Measurements from ENCODE around the gene ITPR1. TPM values are rescaled to one million over a fixed set of nuclear protein-coding genes. Genes with fewer than 3 reads are reported as not detected.
A peak's percentile ranks its signal among the peaks of the same experiment; 100 is the strongest.
"Not testable (repeated sequence)": the region's sequence is repeated elsewhere in the genome, so short reads cannot be mapped to it uniquely, and the experiment has no call there.

The ITPR1 gene
- total RNA-seq, 1 donor from 2014 or later = 84.5 TPM

- peaks cover 16% of the 10 kb centered on the region for H3K9me3 Mint-ChIP-seq
- intact Hi-C loops (cut with micrococcal nuclease) = loop anchor here (1.0 to 5.0 kb wide), 2 partner anchors 23 to 32 kb away; no protein-coding TSS in a partner anchor
- H3K4me1 Mint-ChIP-seq = peaks cover 62% of the 10 kb centered on the region
- DNase-seq = no peak
- no peak overlapping the region for H3K27ac Mint-ChIP-seq
- H3K4me3 Mint-ChIP-seq = no peak overlapping the region
- H3K36me3 Mint-ChIP-seq (ENCODE audit: low read depth) = peaks cover 58% of the 10 kb centered on the region
- no peaks in the 10 kb centered on the region for H3K27me3 Mint-ChIP-seq
These were observed 261.3 kb downstream of the ITPR1 start for GRCh38 chr3:4754180-4755086.

- H3K27ac Mint-ChIP-seq = peak overlapping the region; percentile 63
- no peak for DNase-seq
- no peaks in the 10 kb centered on the region for H3K27me3 Mint-ChIP-seq
- intact Hi-C loops (cut with micrococcal nuclease) = loop anchor here (5.0 kb wide), 1 partner anchor 33 kb away; no protein-coding TSS in a partner anchor
- peaks cover 62% of the 10 kb centered on the region for H3K4me1 Mint-ChIP-seq
- H3K9me3 Mint-ChIP-seq = peaks cover 14% of the 10 kb centered on the region
- peaks cover 61% of the 10 kb centered on the region for H3K36me3 Mint-ChIP-seq (ENCODE audit: low read depth)
- H3K4me3 Mint-ChIP-seq = peak overlapping the region; percentile 3
These were observed 262.4 kb downstream of the ITPR1 start for GRCh38 chr3:4755566-4755965.

GRCh38 chr3:4756057-4756775, 263.1 kb downstream of the ITPR1 start:
- H3K4me3 Mint-ChIP-seq = peak overlapping the region; percentile 3
- H3K27ac Mint-ChIP-seq = peak overlapping the region; percentile 63
- peaks cover 61% of the 10 kb centered on the region for H3K36me3 Mint-ChIP-seq (ENCODE audit: low read depth)
- no peaks in the 10 kb centered on the region for H3K27me3 Mint-ChIP-seq
- no peak for DNase-seq
- peaks cover 15% of the 10 kb centered on the region for H3K9me3 Mint-ChIP-seq
- intact Hi-C loops (cut with micrococcal nuclease) = loop anchor here (5.0 kb wide), 1 partner anchor 34 kb away; no protein-coding TSS in a partner anchor
- peaks cover 56% of the 10 kb centered on the region for H3K4me1 Mint-ChIP-seq

- Mint-ChIP-seq H3K27me3 (no peaks in the 10 kb centered on the region), H3K9me3 (peaks cover 20% of the 10 kb centered on the region), H3K4me3 (no peak overlapping the region), H3K27ac (no peak overlapping the region), H3K36me3 (ENCODE audit: low read depth) (peaks cover 65% of the 10 kb centered on the region), H3K4me1 (peaks cover 52% of the 10 kb centered on the region)
- no peak for DNase-seq
- intact Hi-C loops (cut with micrococcal nuclease) = loop anchor here (5.0 kb wide), 1 partner anchor 35 kb away; no protein-coding TSS in a partner anchor
These were observed 263.9 kb downstream of the ITPR1 start for GRCh38 chr3:4756855-4757574.

GRCh38 chr3:4757575-4758248, 264.6 kb downstream of the ITPR1 start:
- no peak overlapping the region for H3K27ac Mint-ChIP-seq
- H3K9me3 Mint-ChIP-seq = peaks cover 22% of the 10 kb centered on the region
- DNase-seq = no peak
- H3K27me3 Mint-ChIP-seq = no peaks in the 10 kb centered on the region
- peaks cover 49% of the 10 kb centered on the region for H3K4me1 Mint-ChIP-seq
- intact Hi-C loops (cut with micrococcal nuclease) = loop anchor here (5.0 kb wide), 1 partner anchor 35 kb away; no protein-coding TSS in a partner anchor
- no peak overlapping the region for H3K4me3 Mint-ChIP-seq
- H3K36me3 Mint-ChIP-seq (ENCODE audit: low read depth) = peaks cover 70% of the 10 kb centered on the region

- Mint-ChIP-seq H3K27me3 (no peaks in the 10 kb centered on the region), H3K36me3 (ENCODE audit: low read depth) (peaks cover 70% of the 10 kb centered on the region), H3K27ac (no peak overlapping the region), H3K9me3 (peaks cover 19% of the 10 kb centered on the region), H3K4me3 (no peak overlapping the region), H3K4me1 (peaks cover 44% of the 10 kb centered on the region)
- no peak for DNase-seq
- intact Hi-C loops (cut with micrococcal nuclease) = loop anchor here (5.0 kb wide), 1 partner anchor 36 kb away; no protein-coding TSS in a partner anchor
These were observed 265.2 kb downstream of the ITPR1 start for GRCh38 chr3:4758249-4758860.

- Mint-ChIP-seq H3K4me3 (no peak overlapping the region), H3K27ac (no peak overlapping the region), H3K27me3 (no peaks in the 10 kb centered on the region), H3K9me3 (peaks cover 18% of the 10 kb centered on the region), H3K4me1 (peaks cover 41% of the 10 kb centered on the region), H3K36me3 (ENCODE audit: low read depth) (peaks cover 74% of the 10 kb centered on the region)
- DNase-seq = no peak
- intact Hi-C loops (cut with micrococcal nuclease) = loop anchor here (5.0 kb wide), 1 partner anchor 37 kb away; no protein-coding TSS in a partner anchor
These were observed 266.0 kb downstream of the ITPR1 start for GRCh38 chr3:4758957-4759656.

- Mint-ChIP-seq H3K4me3 (no peak overlapping the region), H3K27ac (peak overlapping the region; percentile 51), H3K4me1 (peaks cover 35% of the 10 kb centered on the region), H3K36me3 (ENCODE audit: low read depth) (peaks cover 73% of the 10 kb centered on the region), H3K9me3 (peaks cover 21% of the 10 kb centered on the region), H3K27me3 (no peaks in the 10 kb centered on the region)
- DNase-seq = no peak
- intact Hi-C loops (cut with micrococcal nuclease) = loop anchor here (5.0 kb wide), 1 partner anchor 38 kb away; no protein-coding TSS in a partner anchor
These were observed 266.7 kb downstream of the ITPR1 start for GRCh38 chr3:4759689-4760312.

GRCh38 chr3:4761759-4762158, 268.6 kb downstream of the ITPR1 start:
- H3K27ac Mint-ChIP-seq = no peak overlapping the region
- peaks cover 27% of the 10 kb centered on the region for H3K4me1 Mint-ChIP-seq
- H3K9me3 Mint-ChIP-seq = peaks cover 28% of the 10 kb centered on the region
- no peaks in the 10 kb centered on the region for H3K27me3 Mint-ChIP-seq
- peaks cover 77% of the 10 kb centered on the region for H3K36me3 Mint-ChIP-seq (ENCODE audit: low read depth)
- intact Hi-C loops (cut with micrococcal nuclease) = no loop called here
- H3K4me3 Mint-ChIP-seq = no peak overlapping the region
- DNase-seq = no peak

GRCh38 chr3:4762481-4763230, 269.5 kb downstream of the ITPR1 start:
- H3K27me3 Mint-ChIP-seq; DNase-seq; intact Hi-C loops (cut with micrococcal nuclease); H3K27ac Mint-ChIP-seq; H3K4me3 Mint-ChIP-seq: not testable (repeated sequence)
- Mint-ChIP-seq H3K36me3 (ENCODE audit: low read depth) (peaks cover 81% of the 10 kb centered on the region), H3K9me3 (peaks cover 28% of the 10 kb centered on the region), H3K4me1 (peaks cover 27% of the 10 kb centered on the region)

- intact Hi-C loops (cut with micrococcal nuclease) = no loop called here
- Mint-ChIP-seq H3K27ac (no peak overlapping the region), H3K27me3 (no peaks in the 10 kb centered on the region), H3K36me3 (ENCODE audit: low read depth) (peaks cover 86% of the 10 kb centered on the region), H3K9me3 (peaks cover 28% of the 10 kb centered on the region), H3K4me1 (peaks cover 26% of the 10 kb centered on the region), H3K4me3 (no peak overlapping the region)
- no peak for DNase-seq
These were observed 270.6 kb downstream of the ITPR1 start for GRCh38 chr3:4763604-4764247.

All from activated CD4-positive, alpha-beta T cell treated with anti-CD3 and anti-CD28 coated beads, Interleukin-2, amount 10 ng/mL, durations not matched to agents 24 days and 14 days (primary cell).